OCI-M2 (cell line): Measurements from ENCODE around the gene CYTL1.
"Not testable (repeated sequence)": the region's sequence is repeated elsewhere in the genome, so short reads cannot be mapped to it uniquely, and the experiment has no call there.

Source experiments
- DNase-seq: peaks from one replicate; lab custom pipeline; 2025; ENCODE audit not compliant: unreplicated experiment; lab: John Stamatoyannopoulos, UW

CYTL1 gene, protein sequence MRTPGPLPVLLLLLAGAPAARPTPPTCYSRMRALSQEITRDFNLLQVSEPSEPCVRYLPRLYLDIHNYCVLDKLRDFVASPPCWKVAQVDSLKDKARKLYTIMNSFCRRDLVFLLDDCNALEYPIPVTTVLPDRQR

DNA sequence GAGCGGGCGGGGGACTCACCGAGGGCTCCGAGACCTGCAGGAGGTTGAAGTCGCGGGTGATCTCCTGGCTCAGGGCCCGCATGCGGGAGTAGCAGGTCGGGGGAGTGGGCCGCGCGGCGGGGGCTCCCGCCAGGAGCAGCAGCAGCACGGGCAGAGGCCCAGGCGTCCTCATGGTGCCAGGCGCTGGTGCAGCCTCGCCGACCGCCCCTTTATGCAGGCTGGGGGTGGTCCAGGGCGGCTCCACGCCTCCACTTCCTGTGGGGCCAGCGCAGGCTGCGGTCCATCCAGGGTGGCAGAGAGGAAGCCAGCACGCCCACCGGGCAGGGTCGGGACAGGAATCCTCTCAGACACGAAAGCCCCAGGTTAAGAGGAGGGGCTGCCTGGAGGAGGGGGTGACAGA lies at the start of gene CYTL1:
Gene CYTL1 (minus strand): TSS at position 185 of the 400 bp plus-strand sequence. CDS start 13 bp downstream, at position 172.
- DNase-seq: no peak

DNA sequence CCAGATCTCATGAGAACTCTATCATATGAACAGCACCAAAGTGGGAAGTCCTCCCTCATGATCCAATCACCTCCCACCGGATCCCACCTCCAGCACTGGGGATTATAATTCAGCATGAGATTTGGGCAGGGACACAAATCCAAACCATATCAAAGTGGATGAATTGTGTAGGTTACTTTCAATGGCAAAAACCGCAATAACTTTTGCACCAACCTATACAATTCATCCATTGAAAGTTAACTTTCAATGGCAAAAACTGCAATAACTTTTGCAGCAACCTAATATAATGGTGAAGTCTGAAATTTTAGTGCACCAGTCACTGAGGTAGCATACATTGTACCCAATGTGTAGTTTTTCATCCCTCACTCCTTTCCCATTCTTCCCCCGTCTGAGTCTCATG lies 48.6 kb upstream of the CYTL1 start:
- no peak for DNase-seq

DNA sequence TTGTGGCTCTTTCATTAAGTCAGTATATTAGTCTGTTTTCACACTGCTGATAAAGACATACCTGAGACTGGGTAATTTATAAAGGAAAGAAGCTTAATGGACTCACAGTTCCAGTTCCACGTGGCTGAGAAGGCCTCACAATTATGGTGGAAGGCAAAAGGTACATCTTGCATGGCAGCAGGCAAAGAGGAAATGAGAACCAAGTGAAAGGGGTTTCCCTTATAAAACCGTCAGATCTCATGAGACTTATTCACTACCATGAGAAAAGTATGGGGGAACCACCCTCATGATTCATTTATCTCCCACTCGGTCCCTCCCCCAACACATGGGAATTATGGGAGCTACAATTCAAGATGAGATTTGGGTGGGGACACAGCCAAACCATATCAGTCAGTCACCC lies 47.7 kb upstream of the CYTL1 start:
- not testable (repeated sequence) for DNase-seq

DNA sequence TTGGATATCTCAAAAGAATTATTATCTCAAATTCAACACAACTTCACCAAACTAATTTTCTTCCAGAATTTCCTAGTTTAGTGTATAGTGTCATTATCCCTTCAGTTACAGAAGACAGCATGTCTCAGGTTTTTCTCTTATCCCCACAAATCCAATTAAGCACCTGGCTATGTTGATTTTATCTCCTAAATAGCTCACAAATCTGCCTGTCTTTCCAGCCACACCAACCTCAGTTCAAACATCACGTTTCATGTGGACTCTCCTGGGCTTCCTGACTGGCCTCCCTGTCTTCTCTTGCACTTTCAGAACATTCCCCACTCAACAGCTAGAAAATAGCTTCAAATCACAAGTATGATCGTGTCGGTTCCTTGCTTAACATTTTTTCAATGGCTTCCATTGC lies 46.8 kb upstream of the CYTL1 start:
- DNase-seq: no peak

DNA sequence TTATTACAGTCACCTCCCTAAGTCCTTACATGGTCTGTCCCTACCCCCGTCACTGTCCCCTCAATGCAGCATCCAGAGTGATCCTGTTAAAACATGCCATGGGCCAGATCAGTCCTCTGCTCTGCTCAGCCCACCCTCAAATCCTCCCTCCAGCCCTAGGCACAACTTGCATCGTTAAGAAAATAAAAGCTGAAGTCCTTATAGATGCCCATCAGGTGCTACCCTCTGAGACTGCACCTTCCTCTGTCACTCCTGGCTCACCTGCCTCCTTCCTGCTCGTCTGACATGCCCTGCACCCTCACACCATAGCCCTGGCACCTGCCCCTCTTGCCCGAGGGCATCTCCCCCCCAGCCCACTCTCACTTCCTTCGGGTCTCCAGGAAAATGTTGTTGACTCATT lies 36.2 kb upstream of the CYTL1 start:
- DNase-seq: no peak

DNA sequence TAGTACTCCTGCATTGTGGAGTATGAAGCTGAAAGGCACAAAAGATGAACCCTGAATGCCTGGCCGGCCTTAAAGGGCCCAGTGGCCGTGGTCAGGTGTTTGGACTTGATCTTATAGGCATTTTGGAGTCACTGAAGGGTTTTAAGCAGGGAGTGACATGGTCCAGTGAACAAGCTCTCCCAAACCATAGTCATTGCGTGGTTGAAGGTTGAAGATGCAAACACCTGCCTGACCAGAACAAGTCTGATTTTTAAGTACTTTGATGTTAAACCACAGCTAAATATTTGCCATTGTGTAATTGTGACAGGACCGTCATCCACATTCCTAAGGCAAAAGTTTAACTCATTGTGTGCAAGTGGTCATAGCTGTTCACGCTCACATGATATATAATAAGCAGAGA lies 35.3 kb upstream of the CYTL1 start:
- DNase-seq: no peak

DNA sequence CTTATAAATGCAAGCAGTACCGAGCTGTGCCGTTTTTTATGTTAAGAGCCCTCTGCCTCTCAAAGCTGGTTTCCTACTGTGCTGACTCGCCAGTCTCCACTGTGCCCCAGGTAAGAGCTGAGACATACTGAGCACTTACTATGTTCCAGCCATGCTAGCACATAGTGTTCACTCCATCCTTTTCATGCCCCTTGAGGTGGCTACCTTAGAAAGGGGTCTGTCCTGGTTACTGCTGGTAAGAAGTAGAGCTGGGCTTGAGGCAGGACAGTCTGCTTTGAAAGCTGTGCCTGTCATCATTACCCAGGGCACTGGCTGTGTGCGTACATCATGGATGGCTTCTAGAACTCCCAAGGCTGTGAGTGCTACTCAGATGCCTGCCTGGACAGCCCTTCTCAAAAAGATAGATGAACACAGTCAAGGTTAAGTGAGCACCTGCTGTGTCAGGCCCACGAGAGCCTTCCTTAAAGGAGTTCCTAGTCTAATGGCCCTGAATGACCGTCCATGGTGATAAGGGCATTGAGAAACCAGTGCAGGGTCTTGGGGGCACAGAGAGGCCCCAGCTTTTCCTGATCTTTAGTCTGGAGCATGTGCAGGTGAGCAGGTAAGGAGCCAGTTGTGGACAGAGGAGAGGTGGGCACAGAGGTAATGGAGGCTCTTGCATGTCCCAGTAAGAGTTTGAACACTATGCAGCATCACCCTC lies 33.6 kb upstream of the CYTL1 start:
- DNase-seq: no peak

DNA sequence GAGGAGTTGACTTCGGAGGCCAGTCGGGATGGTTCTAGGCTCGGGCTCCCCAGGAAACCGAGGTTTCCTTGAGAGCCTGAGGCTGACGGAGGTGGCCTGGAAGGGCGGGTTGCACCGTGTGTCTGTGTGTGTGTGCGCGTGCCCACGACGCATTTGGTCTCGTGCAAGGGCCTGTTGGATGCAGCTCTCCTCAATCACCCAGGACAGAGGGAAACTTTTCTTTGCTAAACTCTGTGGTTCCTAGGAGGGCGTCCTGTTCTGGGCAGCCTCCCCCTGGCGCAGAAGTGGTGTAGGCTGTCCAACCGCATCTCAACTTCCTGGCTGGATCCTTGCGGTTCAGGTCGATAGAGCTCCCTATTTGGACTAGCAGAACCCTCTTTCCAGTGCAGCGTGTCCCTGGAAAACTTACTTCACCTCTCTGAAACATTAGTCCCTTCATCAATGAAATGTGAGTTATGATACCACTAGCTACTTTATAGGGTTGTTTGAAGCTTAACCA lies 33.0 kb upstream of the CYTL1 start:
- no peak for DNase-seq

DNA sequence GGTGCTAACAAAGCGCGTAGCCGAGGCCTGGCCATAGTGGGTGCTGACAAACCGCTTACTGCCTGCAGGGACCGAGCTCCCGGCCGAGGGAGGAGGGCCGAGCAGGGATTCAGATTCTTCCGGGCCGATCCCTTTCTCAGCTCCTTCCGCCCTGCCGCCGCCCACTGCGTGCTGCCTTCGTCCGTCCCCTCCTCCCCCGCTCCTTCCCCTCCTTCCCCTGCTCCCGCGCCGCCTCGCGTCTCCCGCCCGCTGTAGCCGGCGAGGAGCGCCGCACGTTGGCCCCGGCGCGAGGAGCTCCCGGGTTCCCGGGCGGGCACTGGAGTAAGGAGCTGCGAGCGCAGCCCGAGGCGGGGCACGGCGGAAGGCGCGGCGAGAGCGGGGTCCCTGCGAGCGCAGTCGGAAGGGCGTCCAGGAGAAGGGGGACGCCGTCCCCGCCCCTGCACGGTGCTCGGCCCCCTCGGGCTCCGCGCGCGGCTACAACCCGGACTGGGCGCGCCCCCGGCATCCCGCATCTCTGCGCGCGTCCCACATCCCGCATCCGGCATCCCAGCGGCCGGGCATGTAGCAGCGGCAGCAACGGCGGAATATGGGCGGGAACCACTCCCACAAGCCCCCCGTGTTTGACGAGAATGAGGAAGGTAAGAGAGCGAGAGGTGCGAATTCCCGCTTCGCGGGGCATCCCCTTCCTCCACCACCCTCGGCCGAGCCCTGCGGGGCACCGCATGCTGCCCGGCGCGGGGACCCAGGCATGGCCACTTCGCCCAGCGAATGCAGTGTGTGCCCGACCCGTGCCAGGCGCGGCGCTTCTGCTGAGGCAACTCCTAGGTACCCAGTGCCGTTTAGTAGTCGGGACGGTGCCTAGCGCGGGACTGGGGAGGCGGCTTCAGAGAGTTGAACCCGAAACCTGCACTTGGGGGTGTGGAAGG lies 32.3 kb upstream of the CYTL1 start, which contains the start of gene STK32B:
Gene STK32B (plus strand): TSS at position 203 of the 926 bp plus-strand sequence.
- no peak for DNase-seq

DNA sequence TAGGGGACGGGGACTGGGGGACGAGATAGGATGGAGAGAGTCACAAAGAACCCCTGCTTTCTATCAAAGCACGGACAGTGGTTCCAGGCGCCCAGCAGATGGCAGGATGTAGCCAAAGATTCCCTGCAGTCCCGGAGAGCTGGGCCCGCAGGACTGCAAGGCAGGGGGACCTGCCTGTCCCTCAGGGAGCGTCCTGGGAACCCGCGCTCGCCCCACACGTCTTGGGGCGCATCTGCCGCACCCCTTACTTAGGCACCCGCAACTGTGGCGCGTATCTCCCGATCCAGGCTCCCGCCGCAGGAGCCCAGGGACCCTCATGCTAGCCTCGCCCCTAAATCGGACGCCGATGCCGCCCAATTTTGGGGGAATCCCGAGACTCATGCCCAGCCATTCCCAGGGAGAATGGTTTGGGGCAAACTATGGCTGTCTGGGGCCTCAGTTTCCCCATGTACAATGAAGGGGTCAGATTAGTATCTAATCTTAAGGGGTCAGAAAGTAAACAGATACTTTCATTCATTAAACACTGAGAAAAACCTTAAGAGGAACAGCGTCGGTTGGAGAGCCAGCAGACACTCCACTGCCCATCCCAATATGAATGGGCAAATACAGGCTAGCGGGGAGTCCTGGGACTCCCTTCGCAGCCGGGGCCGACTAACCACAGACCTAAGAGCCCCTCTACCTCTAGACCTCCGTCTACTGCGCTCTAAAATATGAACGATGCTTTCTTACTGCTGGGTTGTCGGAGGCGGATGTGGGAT lies 31.4 kb upstream of the CYTL1 start:
- no peak for DNase-seq

DNA sequence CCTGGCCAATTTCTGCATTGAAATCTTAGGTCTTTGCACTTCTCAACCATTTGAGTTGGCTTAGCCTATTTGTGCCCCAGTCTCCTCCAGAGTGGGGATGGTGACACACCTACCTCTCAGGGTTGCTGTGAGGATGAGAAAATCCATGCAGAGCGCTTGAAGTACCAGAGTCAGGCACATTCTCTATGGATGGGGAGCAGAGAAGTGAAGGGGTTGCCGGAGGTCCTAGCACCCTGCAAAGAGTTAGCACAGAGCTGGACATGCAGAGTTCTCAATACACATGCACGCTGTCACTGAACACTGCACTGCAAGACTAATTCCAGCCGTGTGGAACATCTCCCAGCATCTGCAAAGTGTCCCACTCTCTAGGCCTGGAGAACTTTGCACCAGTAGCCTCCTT lies 29.5 kb upstream of the CYTL1 start:
- no peak for DNase-seq

DNA sequence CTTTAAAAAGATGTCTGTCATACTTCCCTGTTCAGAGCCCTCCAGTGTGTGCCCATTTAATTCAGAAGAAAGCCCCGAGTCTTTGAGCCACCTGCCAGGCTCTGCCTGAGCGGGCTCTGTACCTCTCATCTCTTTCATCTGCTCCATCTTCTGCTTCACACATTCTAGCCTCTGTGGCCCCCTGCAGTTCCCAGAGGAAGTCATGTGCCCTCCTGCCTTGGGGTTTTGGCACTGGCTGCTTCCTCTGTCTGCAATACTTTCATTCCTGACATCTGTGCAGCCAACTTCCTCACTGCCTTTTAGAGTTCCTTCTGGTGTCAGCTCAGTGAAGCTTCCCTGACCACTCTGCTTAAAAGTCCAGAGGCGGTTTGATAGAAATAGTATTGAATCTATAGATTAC lies 25.8 kb upstream of the CYTL1 start:
- DNase-seq: no peak

DNA sequence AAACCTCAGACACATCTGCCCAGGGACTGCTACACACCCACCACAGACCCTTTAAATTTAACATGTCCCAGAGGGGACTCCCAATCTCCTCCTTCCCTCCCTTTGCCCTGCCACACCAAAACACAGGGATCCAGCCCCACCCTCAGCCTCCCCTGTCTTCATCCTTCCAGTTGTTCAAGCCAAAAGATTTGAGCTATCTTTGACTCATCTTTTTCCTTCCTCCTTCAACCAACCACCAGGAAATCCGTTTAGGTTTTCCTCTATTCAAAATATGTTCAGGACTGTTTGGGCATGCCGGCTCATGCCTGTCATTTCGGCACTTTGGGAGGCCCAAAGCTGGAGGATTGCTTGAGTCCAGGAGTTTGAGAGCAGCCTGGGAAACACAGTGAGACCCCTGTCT lies 25.1 kb upstream of the CYTL1 start:
- DNase-seq: no peak

DNA sequence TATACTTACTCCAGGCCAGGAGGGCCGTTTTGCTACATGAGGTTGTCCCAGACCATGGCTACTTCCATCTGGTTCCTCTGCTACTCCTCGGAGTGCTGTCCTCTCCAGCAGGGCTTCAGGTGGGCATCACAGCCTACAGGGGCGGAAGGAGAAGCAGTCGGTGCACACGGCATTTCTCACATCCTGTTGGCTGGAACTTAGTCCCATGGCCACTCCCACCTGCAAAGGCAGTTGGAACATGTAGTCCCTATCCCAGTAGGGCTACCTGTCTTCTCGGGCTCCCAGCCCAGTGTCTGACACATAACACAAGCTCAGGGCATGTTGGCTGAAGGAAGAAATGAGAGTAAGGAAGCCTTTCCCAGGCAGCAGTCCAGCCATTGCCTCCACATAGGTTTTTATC lies 24.3 kb upstream of the CYTL1 start:
- DNase-seq: no peak

DNA sequence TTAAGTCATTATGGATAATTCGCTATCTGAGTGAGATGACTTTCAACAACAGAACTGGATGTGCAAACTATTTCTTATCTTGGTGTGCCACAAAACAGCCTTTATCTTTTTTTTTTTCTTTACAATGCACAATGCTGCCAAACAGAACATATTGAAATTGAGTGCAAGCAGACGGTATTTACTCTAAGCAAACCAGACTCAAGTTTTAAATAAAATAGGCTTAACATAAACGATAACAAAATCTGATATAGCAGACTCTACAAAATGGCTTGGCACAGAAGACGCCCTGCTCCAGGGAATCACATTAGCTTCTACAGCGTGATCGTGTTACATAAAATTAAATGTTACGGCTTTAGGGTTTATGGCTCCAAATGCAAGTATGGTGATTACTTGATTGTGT lies 22.4 kb upstream of the CYTL1 start:
- DNase-seq: no peak

DNA sequence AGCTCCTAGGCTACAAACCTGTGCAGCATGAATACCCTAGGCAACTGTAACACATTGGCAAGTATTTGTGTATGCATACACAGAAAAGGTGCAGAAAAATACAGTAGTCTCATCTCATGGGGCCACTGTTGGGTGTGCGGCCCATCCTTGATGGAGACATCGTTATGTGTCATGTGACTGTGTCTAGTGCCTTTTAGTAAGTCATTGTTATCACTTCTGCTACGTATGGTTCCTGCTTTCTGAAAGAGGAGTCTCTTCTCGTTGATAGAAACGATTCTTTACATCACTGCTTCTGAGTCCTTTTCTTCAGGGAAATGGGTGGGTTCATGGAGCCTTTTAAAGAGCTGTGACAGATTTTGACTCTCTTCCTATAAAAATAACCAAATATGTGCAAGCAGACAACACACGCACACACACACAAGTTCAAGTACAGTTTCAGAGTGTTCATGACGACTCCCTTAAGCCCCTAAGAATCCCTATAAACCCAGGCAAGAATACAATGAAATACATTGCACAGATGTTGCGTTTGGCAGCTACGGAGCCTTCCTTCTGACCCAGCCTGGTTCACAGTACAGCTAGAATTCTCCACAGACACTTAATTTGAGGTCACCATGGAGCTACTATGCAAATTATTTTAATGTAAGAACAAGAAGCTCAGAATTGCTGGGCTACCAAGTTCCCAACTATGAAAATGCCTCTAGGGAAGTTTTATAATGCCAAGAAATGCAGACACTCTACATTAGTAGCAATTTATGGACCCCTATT lies 21.8 kb upstream of the CYTL1 start:
- no peak for DNase-seq

DNA sequence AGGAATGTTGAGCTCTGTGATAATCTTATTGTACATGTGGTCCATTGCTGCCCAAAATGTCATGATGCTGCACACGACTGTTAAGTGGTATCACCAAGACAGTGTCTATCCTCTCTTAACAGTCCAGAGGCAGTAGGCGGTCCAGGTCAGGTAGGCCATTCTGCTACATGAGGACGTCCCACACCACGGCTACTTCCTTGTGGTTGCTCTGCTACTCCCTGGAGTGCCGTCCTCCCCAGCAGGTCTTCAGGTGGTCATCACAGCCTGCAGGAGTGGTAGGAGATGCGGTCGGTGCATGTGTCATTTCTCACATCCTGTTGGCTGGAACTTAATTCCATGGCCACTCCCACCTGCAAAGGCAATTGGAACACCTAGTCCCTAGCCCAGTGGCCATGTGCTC lies 20.5 kb upstream of the CYTL1 start:
- no peak for DNase-seq

DNA sequence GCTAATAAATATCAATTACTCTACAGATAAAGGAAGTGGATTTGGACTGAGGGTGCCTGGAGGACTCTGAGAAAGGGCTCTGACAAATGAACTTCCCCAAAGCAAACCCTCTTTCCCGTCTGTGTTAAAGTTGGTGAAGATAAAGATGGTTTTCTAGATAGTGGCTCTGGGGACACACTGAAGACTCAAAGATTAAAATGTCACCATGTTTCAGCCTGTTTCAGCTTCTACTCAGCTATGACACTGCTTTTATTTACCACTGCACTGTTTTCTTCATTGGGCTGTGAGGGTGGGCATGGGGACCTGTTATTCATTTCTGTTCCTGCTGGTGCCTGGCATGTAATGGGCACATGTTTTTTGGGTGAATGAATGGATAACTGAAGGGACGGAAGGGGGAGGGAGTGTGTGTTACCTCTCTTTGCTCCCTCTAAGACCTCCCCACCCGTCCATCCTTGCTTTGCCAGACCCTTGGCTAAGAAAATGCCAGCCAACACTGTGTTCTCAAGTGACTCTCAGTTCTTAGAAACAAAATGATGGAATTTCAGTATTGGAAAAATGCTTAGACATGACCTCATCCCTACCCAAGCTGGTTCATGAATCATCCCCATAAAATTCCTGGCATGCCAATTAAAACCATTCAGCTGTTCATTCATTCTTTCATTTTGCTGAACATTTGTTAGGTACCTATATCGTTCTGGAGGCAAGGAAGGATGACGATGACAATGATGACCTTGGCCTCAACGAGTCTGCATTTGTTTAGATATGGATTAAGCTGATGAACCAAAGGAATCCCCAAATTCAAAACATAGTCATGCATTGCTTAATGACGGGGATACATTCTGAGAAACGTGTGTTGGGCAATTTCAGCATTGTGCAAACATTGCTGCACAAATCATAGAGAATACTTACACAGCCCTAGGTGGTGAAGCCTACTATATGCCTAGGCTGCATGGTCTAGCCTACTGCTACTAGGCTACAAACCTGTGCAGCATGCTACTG lies 18.6 kb upstream of the CYTL1 start:
- no peak for DNase-seq

DNA sequence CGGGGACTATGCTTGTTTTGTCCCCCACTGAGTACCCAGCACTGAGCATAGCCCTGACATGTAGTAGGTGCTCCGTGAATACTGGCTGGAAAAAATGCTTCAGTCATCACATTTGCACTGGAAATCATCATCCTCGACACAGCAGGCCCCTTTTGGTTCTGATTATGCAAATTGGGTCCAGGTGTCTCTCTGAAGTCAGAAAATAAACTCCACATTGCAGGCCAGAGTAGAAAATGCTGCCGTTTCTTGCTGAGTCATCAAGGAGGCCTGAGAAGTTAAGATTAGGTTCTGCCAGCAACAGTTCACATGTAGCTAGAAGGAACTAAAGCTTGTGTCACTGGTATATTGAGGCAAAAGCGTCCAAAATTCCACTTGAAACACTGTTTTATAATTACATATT lies 17.0 kb upstream of the CYTL1 start:
- no peak for DNase-seq
